Sciatic nerve (tissue), 2 donors: ENCODE results near the gene LRSAM1. TPM values are rescaled to one million over a fixed set of nuclear protein-coding genes. Genes with fewer than 3 reads are reported as not detected.

ENCODE experiments used
- ATAC-seq: fragments of 200-7000 bp; cut with Tn5 transposase; one replicate; pipeline ENCODE4 v1.9.1; 2020; ENCODE audit warnings: mild to moderate bottlenecking, moderate library complexity
- DNase-seq: peaks from one replicate; pipeline ENCODE4 v3.0.0-alpha.2; 2020; ENCODE audit warnings: low spot score
- intact Hi-C: fragments of 100-400 bp; cut with DNase I; formaldehyde crosslinking; loops from one replicate; pipeline ENCODE4 v1.14.2; 2022
- total RNA-seq: library from RNA; stranded (reverse); fragmentation: NEBNext Ultra II Directional; extraction: Animal tissue kit (Norgen Biotek cat#: 25700); gene quantifications from one replicate; pipeline ENCODE4 v1.2.1, GENCODE V29; 2021
- donor health status: DM: no; HTN: no; CAD: no.
- donor health status: DM: no; HTN: no; CAD: no.

LRSAM1 gene
- total RNA-seq, 1 donor from 2014 or later, result 27.0 TPM

GRCh38 chr9:127505396-127506116 lies 54.2 kb downstream of the LRSAM1 start:
- DNase-seq (no peak), ATAC-seq (peak; percentile 27)
- intact Hi-C loops, result loop anchor here (1.0 to 10.0 kb wide), 2 partner anchors 80 to 229 kb away; partner anchors contain the start of gene TOR2A

GRCh38 chr9:127506117-127506813 lies 55.0 kb downstream of the LRSAM1 start:
- no peak for DNase-seq
- intact Hi-C loops, result loop anchor here (1.0 to 10.0 kb wide), 2 partner anchors 79 to 229 kb away; partner anchors contain the start of gene TOR2A
- ATAC-seq, result peak; percentile 4

- DNase-seq (no peak), ATAC-seq (no peak)
- intact Hi-C loops, result loop anchor here (1.0 to 10.0 kb wide), 2 partner anchors 78 to 228 kb away; partner anchors contain the start of gene TOR2A
Measured at GRCh38 chr9:127506814-127507750, 55.8 kb downstream of the LRSAM1 start.

GRCh38 chr9:127507751-127508648 lies 56.7 kb downstream of the LRSAM1 start:
- DNase-seq (no peak), ATAC-seq (no peak)
- intact Hi-C loops, result loop anchor here (10.0 kb wide), 1 partner anchor 227 kb away; the partner anchor contains the start of gene TOR2A

- intact Hi-C loops, result loop anchor here (10.0 kb wide), 1 partner anchor 226 kb away; the partner anchor contains the start of gene TOR2A
- no peak for ATAC-seq
- DNase-seq, result no peak
Measured at GRCh38 chr9:127508901-127509260, 57.6 kb downstream of the LRSAM1 start.

- no peak for ATAC-seq
- intact Hi-C loops, result loop anchor here (10.0 kb wide), 1 partner anchor 225 kb away; the partner anchor contains the start of gene TOR2A
Measured at GRCh38 chr9:127509261-127509954, 58.1 kb downstream of the LRSAM1 start.

GRCh38 chr9:127509955-127510299 lies 58.6 kb downstream of the LRSAM1 start:
- no peak for DNase-seq

More at GRCh38 chr9:127509261-127509954, 58.1 kb downstream of the LRSAM1 start:
- no peak for DNase-seq

GRCh38 chr9:127514468-127514867 lies 63.2 kb downstream of the LRSAM1 start:
- intact Hi-C loops, result no loop called here
- DNase-seq (no peak), ATAC-seq (no peak)

More at GRCh38 chr9:127509955-127510299, 58.6 kb downstream of the LRSAM1 start:
- intact Hi-C loops, result loop anchor here (10.0 kb wide), 1 partner anchor 225 kb away; the partner anchor contains the start of gene TOR2A
- ATAC-seq, result no peak

- DNase-seq (no peak), ATAC-seq (no peak)
- intact Hi-C loops, result no loop called here
Measured at GRCh38 chr9:127516835-127517607, 65.7 kb downstream of the LRSAM1 start.

- intact Hi-C loops, result no loop called here
- DNase-seq, result no peak
- ATAC-seq, result no peak
Measured at GRCh38 chr9:127517620-127518019, 66.3 kb downstream of the LRSAM1 start.

GRCh38 chr9:127518091-127518856 lies 67.0 kb downstream of the LRSAM1 start:
- ATAC-seq, result no peak
- intact Hi-C loops, result no loop called here
- DNase-seq, result no peak

- DNase-seq (peak; percentile 65), ATAC-seq (peak; percentile 1)
- intact Hi-C loops, result no loop called here
Measured at GRCh38 chr9:127519301-127520166, 68.2 kb downstream of the LRSAM1 start.

- ATAC-seq, result peak; percentile 62
- DNase-seq, result peak; percentile 61
- intact Hi-C loops, result no loop called here
Measured at GRCh38 chr9:127520941-127521918, 69.9 kb downstream of the LRSAM1 start.

GRCh38 chr9:127521919-127522304 lies 70.6 kb downstream of the LRSAM1 start:
- peak; percentile 42 for ATAC-seq
- DNase-seq, result peak; percentile 77
- intact Hi-C loops, result no loop called here
